ENCODE data around the gene ZNF423.

DNA sequence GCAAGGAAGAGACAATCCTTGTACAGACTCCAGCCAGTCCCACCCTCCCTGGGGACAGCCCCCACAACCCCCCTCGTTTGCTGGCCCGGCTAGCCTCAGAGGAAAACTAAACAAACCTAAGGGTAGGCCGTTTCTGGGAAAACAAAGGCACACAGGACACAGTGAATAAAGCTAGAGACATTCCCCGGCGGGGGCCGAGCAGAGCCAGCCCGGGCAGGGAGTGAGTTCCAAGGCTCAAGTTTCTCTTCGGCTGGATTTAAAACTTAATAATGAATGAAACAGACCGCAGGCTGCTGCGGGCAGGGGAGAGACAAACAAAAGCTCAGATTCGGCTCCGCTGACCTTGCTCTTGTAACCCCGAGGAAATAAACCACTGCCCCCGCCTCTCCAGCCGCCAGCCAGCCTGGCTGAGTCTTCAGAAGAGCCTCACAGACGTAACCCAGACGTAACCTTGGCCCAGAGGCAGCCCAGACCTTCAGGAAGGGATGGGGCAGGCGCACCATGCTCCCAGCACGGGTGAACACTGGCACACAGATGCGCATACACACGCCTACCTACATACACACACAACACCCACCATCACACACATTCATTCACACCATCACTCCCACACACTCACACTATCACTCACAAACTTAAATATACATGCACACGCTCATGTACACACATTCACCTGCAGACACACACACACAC lies 216.0 kb downstream of the ZNF423 start:
- TF ChIP-seq, protein P1, sequence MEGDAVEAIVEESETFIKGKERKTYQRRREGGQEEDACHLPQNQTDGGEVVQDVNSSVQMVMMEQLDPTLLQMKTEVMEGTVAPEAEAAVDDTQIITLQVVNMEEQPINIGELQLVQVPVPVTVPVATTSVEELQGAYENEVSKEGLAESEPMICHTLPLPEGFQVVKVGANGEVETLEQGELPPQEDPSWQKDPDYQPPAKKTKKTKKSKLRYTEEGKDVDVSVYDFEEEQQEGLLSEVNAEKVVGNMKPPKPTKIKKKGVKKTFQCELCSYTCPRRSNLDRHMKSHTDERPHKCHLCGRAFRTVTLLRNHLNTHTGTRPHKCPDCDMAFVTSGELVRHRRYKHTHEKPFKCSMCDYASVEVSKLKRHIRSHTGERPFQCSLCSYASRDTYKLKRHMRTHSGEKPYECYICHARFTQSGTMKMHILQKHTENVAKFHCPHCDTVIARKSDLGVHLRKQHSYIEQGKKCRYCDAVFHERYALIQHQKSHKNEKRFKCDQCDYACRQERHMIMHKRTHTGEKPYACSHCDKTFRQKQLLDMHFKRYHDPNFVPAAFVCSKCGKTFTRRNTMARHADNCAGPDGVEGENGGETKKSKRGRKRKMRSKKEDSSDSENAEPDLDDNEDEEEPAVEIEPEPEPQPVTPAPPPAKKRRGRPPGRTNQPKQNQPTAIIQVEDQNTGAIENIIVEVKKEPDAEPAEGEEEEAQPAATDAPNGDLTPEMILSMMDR (IDR thresholded peaks at IDR 0.05) = no peak
- no peak for TF ChIP-seq POLR2A (IDR thresholded peaks at IDR 0.05)

Data from Peyer's patch (tissue), 4 donors.